ENCODE results near the gene SERPINH1.

GRCh38 chr11:75598264-75598663 lies 36.2 kb downstream of the SERPINH1 start:
- no peak for TF ChIP-seq CTCF (IDR thresholded peaks at IDR 0.05)
- no peak for TF ChIP-seq POLR2A (IDR thresholded peaks at IDR 0.05)
